ENCODE data around the gene PLEKHJ1. TPM values are rescaled to one million over a fixed set of nuclear protein-coding genes. Genes with fewer than 3 reads are reported as not detected.
A peak's percentile ranks its signal among the peaks of the same experiment; 100 is the strongest.

The PLEKHJ1 gene
- total RNA-seq, 6 donors from 2014 or later = 67.2 to 114 (median 79.3) TPM

DNA sequence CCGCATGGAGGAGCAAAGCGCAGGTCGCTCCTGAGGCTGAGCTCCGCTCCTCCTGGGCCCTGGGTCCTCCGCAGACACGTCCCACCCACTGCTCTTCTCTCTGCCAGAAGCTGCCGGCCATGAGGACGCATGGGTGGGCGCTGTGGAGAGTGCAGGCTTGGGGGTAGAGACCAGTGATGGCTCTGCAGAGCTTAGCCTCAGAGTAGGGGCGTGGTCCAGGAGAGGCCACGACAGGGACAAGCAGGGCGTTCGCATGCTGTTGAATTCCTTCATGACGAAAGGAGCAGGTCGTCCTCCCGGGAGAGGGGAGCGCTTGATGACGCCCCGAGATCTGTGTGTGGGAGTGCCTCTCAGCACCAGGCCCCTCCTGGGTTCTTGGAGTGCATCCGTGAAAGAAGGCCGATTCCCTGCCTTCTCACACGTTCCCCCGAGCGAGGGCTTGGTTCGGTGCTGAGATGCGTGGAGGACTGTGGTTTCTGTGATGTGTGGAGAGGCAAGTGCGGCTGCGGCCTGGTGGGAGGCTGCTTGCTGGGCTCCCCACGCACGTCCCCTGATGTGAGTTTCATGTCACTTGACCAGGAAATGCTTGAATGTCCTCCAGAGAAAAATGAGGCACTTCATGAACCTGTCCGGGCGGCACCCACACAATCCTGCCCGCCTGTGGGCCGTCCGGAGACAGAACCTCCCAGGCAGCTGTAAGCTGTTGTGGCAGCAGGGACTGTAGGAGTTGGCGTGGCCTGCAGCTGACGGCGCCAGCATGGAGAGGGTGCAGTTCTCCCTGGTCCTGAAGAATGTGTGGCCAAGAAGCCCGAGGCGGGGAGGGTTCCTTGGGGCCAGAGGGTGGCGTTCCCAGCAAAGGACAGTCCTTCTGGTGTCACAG, 5.0 kb upstream of the PLEKHJ1 start:
- H3K4me1 ChIP-seq = peaks cover 57 to 71% (median 60%) of the 10 kb centered on the region in 4 donors

DNA sequence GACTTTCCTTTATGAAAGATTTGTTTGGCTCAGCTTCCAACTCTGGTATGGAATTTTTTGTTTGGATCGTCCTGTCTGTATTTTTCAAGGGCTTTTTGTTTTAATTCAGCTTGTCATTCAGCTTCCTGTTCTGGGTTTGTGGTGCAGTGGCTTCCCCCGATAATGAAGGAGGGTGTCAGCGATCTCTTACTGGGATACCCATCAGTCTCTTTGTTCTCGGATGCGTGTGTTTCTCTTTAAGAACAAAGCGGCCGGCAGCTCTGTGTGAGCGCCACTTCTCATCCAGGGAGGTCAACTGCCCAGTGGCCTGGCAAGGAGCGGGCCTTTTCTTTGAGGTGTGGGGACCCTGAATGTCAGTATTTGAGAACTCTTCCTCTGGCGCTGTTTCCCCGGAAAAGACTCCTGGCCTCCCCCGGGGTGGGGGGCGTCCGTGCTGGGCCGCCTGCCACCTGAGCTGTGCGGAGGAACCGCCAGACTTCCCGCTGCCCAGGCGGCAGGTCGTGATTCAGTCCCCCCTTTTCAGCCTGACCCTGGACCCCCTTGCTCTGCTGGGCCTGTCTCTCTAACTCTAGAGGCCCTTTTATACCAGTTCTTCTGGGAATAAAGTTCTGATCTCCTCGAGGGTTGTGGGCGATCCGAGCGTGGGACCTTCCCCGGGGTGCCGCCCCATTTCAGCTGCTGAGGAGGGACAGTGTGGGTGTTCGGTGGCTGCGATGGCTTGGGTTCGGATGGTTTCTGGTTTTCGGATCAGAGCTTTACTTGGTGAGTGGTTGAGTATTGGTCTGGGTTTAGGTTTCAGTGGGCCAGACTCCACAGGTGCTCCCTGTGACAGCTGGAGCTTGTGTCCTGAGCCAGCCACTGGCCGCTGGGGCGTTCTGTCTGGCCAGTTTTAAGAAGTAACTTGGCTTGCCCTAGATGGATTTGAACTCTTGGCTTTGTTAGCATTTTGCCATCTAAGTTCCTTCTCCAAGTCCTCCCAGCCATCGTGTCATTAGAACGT, 3.9 kb upstream of the PLEKHJ1 start:
- no peaks in the 10 kb centered on the region for H3K9me3 ChIP-seq
- DNase-seq = peak; percentile 32 to 77
- peak overlapping the region; percentile 28 to 51 (median 38) for H3K4me3 ChIP-seq
- 21 to 37% methylated on average over 17 to 30 of the region's 34 CpGs for WGBS, 2 donors
- peak overlapping the region; percentile 55 to 98 (median 80) for H3K27ac ChIP-seq
- ATAC-seq (ENCODE audit: low FRiP score in 2 of 2) = no peak
- H3K27me3 ChIP-seq = no peaks in the 10 kb centered on the region
- peaks cover 18 to 27% (median 20%) of the 10 kb centered on the region in 4 donors for H3K36me3 ChIP-seq
- no peak for TF ChIP-seq POLR2AphosphoS5 (IDR thresholded peaks at IDR 0.05)
- TF ChIP-seq EP300 (IDR thresholded peaks at IDR 0.05) = no peak
- TF ChIP-seq POLR2A (IDR thresholded peaks at IDR 0.05) = no peak
- TF ChIP-seq, protein P1, sequence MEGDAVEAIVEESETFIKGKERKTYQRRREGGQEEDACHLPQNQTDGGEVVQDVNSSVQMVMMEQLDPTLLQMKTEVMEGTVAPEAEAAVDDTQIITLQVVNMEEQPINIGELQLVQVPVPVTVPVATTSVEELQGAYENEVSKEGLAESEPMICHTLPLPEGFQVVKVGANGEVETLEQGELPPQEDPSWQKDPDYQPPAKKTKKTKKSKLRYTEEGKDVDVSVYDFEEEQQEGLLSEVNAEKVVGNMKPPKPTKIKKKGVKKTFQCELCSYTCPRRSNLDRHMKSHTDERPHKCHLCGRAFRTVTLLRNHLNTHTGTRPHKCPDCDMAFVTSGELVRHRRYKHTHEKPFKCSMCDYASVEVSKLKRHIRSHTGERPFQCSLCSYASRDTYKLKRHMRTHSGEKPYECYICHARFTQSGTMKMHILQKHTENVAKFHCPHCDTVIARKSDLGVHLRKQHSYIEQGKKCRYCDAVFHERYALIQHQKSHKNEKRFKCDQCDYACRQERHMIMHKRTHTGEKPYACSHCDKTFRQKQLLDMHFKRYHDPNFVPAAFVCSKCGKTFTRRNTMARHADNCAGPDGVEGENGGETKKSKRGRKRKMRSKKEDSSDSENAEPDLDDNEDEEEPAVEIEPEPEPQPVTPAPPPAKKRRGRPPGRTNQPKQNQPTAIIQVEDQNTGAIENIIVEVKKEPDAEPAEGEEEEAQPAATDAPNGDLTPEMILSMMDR (IDR thresholded peaks at IDR 0.05) = no peak
- peaks cover 61 to 74% (median 64%) of the 10 kb centered on the region in 4 donors for H3K4me1 ChIP-seq

More for the DNA sequence above, 5.0 kb upstream of the PLEKHJ1 start:
- H3K9me3 ChIP-seq = no peaks in the 10 kb centered on the region
- DNase-seq (peak; percentile 61 to 83), ATAC-seq (ENCODE audit: low FRiP score in 2 of 2) (peak in 1 of 2 donors; percentile 58)
- peak overlapping the region in 2 of 4 donors; percentile 43 to 51 for H3K4me3 ChIP-seq
- H3K27me3 ChIP-seq = no peaks in the 10 kb centered on the region
- peak overlapping the region; percentile 55 to 98 (median 72) for H3K27ac ChIP-seq
- TF ChIP-seq, protein P1 (IDR thresholded peaks at IDR 0.05) = peak in 1 of 6 experiments; percentile 10
- TF ChIP-seq POLR2AphosphoS5 (IDR thresholded peaks at IDR 0.05) (no peak), EP300 (IDR thresholded peaks at IDR 0.05) (no peak), POLR2A (IDR thresholded peaks at IDR 0.05) (no peak)
- H3K36me3 ChIP-seq = peaks cover 28 to 38% (median 31%) of the 10 kb centered on the region in 4 donors
- 49 to 55% methylated on average over 36 to 40 of the region's 41 CpGs for WGBS, 2 donors

DNA sequence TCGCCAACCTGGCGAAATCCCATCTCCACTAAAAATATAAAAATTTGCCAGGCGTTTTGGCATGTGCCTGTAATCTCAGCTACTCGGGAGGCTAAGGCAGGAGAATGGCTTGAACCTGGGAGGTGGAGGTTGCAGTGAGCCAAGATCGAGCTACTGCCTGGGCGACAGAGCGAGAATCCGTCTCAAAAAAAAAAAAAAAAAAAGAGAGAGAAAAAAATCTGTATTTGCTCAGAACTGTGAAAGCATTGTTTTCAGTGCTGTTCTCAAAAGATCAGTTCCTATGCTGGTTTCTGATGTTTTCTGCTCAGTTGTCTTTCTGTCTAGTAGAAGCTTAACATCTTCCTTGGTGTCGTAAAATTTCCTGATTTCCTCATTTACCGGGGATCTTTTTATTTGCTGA, 3.0 kb upstream of the PLEKHJ1 start:
- Histone ChIP-seq H3K27me3 (no peaks in the 10 kb centered on the region), H3K9me3 (no peaks in the 10 kb centered on the region), H3K36me3 (peaks cover 9 to 18% (median 12%) of the 10 kb centered on the region in 4 donors), H3K4me3 (peak overlapping the region in 3 of 4 donors; percentile 7 to 51 (median 43)), H3K27ac (peak overlapping the region in 3 of 4 donors; percentile 55 to 98 (median 85)), H3K4me1 (peaks cover 69 to 83% (median 73%) of the 10 kb centered on the region in 4 donors)
- no peak for ATAC-seq (ENCODE audit: low FRiP score in 2 of 2)
- no peak for DNase-seq
- TF ChIP-seq POLR2AphosphoS5 (IDR thresholded peaks at IDR 0.05) = no peak
- TF ChIP-seq POLR2A (IDR thresholded peaks at IDR 0.05) = no peak
- TF ChIP-seq, protein P1 (IDR thresholded peaks at IDR 0.05) = no peak
- no peak for TF ChIP-seq EP300 (IDR thresholded peaks at IDR 0.05)
- 52 to 59% methylated on average over 10 of the region's 10 CpGs for WGBS, 2 donors

DNA sequence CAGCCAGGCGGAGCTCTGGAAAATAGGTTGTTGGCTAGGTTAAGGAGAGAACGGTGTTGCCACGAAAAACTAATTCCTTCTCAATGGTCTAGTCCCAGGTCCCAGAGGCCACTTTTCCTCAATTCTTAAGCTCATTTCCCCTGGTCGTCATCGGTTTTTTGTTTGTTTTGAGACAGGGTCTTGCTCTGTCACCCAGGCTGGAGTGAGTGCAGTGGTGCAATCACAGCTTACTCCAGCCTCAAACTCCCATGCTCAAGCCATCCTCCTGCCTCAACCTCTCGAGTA, 1.7 kb upstream of the PLEKHJ1 start:
- H3K36me3 ChIP-seq = peaks cover 4 to 14% (median 10%) of the 10 kb centered on the region in 4 donors
- TF ChIP-seq POLR2A (IDR thresholded peaks at IDR 0.05) = no peak
- TF ChIP-seq, protein P1 (IDR thresholded peaks at IDR 0.05) = no peak
- TF ChIP-seq POLR2AphosphoS5 (IDR thresholded peaks at IDR 0.05) = no peak
- TF ChIP-seq EP300 (IDR thresholded peaks at IDR 0.05) = no peak
- WGBS, 2 donors = 71 to 74% methylated on average over 6 of the region's 6 CpGs
- ATAC-seq (ENCODE audit: low FRiP score in 2 of 2) = no peak
- H3K27ac ChIP-seq = peak overlapping the region in 3 of 4 donors; percentile 98
- H3K27me3 ChIP-seq = no peaks in the 10 kb centered on the region
- DNase-seq = no peak
- H3K4me1 ChIP-seq = peaks cover 69 to 87% (median 70%) of the 10 kb centered on the region in 4 donors
- H3K9me3 ChIP-seq = no peaks in the 10 kb centered on the region
- peak overlapping the region in 3 of 4 donors; percentile 77 to 97 (median 81) for H3K4me3 ChIP-seq
